HL-60 (cell line): Measurements from ENCODE around the gene CHRNA4.

Experiments used
- POLR2AphosphoS5 ChIP-seq: IDR thresholded peaks from 2 replicates; pipeline ENCODE4 v1.6.1; 2012; ENCODE audit warnings: low read depth
- TF ChIP-seq, protein P1 (sequence below): IDR thresholded peaks from one replicate; pipeline ENCODE4 v1.5.1; 2011; ENCODE audit warnings: low read length, control low read depth, inconsistent platforms; ENCODE audit not compliant: insufficient read depth
- TF ChIP-seq, protein P2 (sequence below): IDR thresholded peaks from 2 replicates; pipeline ENCODE4 v1.6.1; 2012; ENCODE audit warnings: low read depth; ENCODE audit not compliant: insufficient replicate concordance

DNA sequence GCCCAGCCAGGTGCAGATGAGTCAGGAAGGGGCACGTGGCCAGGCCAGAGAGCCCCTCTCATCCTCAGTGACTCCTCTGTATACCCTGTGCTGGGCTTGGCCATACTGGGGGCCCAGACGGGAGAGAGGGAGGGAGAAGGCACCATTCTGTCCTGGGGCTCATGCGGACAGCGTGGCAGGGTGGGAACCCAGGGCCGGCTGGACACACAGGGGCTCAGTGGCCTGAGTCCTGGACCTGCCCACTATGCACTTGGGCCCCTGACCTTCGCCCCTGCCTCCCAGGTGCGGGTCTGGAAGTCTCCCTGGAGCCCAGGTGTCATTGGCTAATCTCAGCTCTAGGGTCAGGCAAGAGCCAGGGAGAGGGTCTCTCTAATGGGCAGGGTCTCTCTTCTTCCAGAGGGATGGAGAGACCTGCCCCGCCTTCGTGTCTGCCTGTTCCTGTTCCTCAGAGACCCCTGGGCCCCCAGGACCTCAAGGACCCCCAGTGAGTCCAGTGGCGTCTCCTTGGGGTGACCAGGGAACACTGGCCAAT is 40.5 kb downstream of the CHRNA4 start:
- TF ChIP-seq, protein P1, sequence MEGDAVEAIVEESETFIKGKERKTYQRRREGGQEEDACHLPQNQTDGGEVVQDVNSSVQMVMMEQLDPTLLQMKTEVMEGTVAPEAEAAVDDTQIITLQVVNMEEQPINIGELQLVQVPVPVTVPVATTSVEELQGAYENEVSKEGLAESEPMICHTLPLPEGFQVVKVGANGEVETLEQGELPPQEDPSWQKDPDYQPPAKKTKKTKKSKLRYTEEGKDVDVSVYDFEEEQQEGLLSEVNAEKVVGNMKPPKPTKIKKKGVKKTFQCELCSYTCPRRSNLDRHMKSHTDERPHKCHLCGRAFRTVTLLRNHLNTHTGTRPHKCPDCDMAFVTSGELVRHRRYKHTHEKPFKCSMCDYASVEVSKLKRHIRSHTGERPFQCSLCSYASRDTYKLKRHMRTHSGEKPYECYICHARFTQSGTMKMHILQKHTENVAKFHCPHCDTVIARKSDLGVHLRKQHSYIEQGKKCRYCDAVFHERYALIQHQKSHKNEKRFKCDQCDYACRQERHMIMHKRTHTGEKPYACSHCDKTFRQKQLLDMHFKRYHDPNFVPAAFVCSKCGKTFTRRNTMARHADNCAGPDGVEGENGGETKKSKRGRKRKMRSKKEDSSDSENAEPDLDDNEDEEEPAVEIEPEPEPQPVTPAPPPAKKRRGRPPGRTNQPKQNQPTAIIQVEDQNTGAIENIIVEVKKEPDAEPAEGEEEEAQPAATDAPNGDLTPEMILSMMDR = no peak
- TF ChIP-seq POLR2AphosphoS5 = no peak
- TF ChIP-seq, protein P2, sequence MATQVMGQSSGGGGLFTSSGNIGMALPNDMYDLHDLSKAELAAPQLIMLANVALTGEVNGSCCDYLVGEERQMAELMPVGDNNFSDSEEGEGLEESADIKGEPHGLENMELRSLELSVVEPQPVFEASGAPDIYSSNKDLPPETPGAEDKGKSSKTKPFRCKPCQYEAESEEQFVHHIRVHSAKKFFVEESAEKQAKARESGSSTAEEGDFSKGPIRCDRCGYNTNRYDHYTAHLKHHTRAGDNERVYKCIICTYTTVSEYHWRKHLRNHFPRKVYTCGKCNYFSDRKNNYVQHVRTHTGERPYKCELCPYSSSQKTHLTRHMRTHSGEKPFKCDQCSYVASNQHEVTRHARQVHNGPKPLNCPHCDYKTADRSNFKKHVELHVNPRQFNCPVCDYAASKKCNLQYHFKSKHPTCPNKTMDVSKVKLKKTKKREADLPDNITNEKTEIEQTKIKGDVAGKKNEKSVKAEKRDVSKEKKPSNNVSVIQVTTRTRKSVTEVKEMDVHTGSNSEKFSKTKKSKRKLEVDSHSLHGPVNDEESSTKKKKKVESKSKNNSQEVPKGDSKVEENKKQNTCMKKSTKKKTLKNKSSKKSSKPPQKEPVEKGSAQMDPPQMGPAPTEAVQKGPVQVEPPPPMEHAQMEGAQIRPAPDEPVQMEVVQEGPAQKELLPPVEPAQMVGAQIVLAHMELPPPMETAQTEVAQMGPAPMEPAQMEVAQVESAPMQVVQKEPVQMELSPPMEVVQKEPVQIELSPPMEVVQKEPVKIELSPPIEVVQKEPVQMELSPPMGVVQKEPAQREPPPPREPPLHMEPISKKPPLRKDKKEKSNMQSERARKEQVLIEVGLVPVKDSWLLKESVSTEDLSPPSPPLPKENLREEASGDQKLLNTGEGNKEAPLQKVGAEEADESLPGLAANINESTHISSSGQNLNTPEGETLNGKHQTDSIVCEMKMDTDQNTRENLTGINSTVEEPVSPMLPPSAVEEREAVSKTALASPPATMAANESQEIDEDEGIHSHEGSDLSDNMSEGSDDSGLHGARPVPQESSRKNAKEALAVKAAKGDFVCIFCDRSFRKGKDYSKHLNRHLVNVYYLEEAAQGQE = no peak
